ENCODE results near the gene DES.

The DES gene

GRCh38 chr2:219468410-219469185 lies 50.4 kb downstream of the DES start:
- TF ChIP-seq, protein P1, sequence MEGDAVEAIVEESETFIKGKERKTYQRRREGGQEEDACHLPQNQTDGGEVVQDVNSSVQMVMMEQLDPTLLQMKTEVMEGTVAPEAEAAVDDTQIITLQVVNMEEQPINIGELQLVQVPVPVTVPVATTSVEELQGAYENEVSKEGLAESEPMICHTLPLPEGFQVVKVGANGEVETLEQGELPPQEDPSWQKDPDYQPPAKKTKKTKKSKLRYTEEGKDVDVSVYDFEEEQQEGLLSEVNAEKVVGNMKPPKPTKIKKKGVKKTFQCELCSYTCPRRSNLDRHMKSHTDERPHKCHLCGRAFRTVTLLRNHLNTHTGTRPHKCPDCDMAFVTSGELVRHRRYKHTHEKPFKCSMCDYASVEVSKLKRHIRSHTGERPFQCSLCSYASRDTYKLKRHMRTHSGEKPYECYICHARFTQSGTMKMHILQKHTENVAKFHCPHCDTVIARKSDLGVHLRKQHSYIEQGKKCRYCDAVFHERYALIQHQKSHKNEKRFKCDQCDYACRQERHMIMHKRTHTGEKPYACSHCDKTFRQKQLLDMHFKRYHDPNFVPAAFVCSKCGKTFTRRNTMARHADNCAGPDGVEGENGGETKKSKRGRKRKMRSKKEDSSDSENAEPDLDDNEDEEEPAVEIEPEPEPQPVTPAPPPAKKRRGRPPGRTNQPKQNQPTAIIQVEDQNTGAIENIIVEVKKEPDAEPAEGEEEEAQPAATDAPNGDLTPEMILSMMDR (IDR thresholded peaks at IDR 0.05; ENCODE audit: extremely low read depth, insufficient read depth, missing control alignments): no peak
- in situ Hi-C loops (cut with MboI; ENCODE audit: low pct_unique_long_range_greater_than_20kb, low sequenced_read_pairs, unreplicated experiment): no loop called here
- no peak for DNase-seq (ENCODE audit: low spot score)

DNA sequence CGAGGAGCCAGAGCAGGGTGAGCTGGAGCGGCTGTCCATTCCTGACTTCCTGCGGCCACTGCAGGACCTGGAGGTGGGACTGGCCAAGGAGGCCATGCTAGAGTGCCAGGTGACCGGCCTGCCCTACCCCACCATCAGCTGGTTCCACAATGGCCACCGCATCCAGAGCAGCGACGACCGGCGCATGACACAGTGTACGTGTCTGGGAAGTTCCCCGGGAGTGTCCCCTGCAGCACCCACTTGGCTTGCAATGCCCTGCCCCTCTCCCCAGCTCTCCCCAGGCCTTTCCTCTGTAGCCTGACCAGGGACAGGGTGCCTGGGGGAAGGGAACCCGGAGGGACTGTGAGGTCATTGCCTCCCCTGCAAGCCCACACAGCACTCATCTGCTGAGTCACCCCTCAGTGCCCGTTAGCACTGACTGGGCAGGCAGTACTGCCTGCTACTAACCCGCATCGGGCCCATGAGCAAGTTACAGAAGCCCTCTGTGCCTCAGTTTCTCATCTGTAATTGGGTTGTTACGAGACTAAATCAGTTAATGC lies 51.1 kb downstream of the DES start:
- in situ Hi-C loops (cut with MboI; ENCODE audit: low pct_unique_long_range_greater_than_20kb, low sequenced_read_pairs, unreplicated experiment): no loop called here
- TF ChIP-seq, protein P1 (IDR thresholded peaks at IDR 0.05; ENCODE audit: extremely low read depth, insufficient read depth, missing control alignments): no peak
- DNase-seq (ENCODE audit: low spot score): no peak

GRCh38 chr2:219470429-219470828 lies 52.3 kb downstream of the DES start:
- TF ChIP-seq, protein P1 (IDR thresholded peaks at IDR 0.05; ENCODE audit: extremely low read depth, insufficient read depth, missing control alignments): no peak
- DNase-seq (ENCODE audit: low spot score): no peak
- in situ Hi-C loops (cut with MboI; ENCODE audit: low pct_unique_long_range_greater_than_20kb, low sequenced_read_pairs, unreplicated experiment): no loop called here

- no peak for DNase-seq (ENCODE audit: low spot score)
- in situ Hi-C loops (cut with MboI; ENCODE audit: low pct_unique_long_range_greater_than_20kb, low sequenced_read_pairs, unreplicated experiment): no loop called here
- TF ChIP-seq, protein P1 (IDR thresholded peaks at IDR 0.05; ENCODE audit: extremely low read depth, insufficient read depth, missing control alignments): no peak
Observed at GRCh38 chr2:219471476-219472371, 53.5 kb downstream of the DES start.

GRCh38 chr2:219472629-219473187 lies 54.5 kb downstream of the DES start:
- no peak for DNase-seq (ENCODE audit: low spot score)
- in situ Hi-C loops (cut with MboI; ENCODE audit: low pct_unique_long_range_greater_than_20kb, low sequenced_read_pairs, unreplicated experiment): no loop called here
- TF ChIP-seq, protein P1 (IDR thresholded peaks at IDR 0.05; ENCODE audit: extremely low read depth, insufficient read depth, missing control alignments): no peak

DNA sequence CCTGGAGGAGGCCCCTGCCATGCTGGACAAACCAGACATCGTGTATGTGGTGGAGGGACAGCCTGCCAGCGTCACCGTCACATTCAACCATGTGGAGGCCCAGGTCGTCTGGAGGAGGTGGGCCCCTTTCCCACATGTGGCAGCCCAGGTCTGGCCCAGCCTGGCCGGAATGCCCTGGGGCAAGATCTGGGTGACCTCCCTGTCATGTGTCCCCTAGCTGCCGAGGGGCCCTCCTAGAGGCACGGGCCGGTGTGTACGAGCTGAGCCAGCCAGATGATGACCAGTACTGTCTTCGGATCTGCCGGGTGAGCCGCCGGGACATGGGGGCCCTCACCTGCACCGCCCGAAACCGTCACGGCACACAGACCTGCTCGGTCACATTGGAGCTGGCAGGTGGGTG lies 55.3 kb downstream of the DES start:
- no peak for DNase-seq (ENCODE audit: low spot score)
- in situ Hi-C loops (cut with MboI; ENCODE audit: low pct_unique_long_range_greater_than_20kb, low sequenced_read_pairs, unreplicated experiment): no loop called here
- TF ChIP-seq, protein P1 (IDR thresholded peaks at IDR 0.05; ENCODE audit: extremely low read depth, insufficient read depth, missing control alignments): no peak
